ENCODE results near the gene SMYD3.

GRCh38 chr1:246425895-246426294 is 81.2 kb downstream of the SMYD3 start:
- TF ChIP-seq USF2 (IDR thresholded peaks at IDR 0.05; ENCODE audit: low read depth, low read length) (no peak), POLR2A (IDR thresholded peaks at IDR 0.05; ENCODE audit: low read depth, low read length) (no peak), CTCF (conservative IDR thresholded peaks at IDR 0.05; ENCODE audit: low read depth, low read length) (no peak), RFX5 (IDR thresholded peaks at IDR 0.05; ENCODE audit: low read depth, low read length) (no peak), ELK1 (IDR thresholded peaks at IDR 0.05; ENCODE audit: borderline replicate concordance, low read depth, low read length) (no peak), RAD21 (IDR thresholded peaks at IDR 0.05; ENCODE audit: low read length) (no peak), RCOR1 (IDR thresholded peaks at IDR 0.05; ENCODE audit: insufficient replicate concordance, low read length) (no peak), CEBPB (IDR thresholded peaks at IDR 0.05; ENCODE audit: low read depth, low read length) (no peak), FOS (IDR thresholded peaks at IDR 0.05; ENCODE audit: low read depth, low read length) (no peak), MAFK (IDR thresholded peaks at IDR 0.05; ENCODE audit: low read depth, low read length) (no peak), BHLHE40 (IDR thresholded peaks at IDR 0.05; ENCODE audit: low read depth, low read length) (no peak), SMC3 (IDR thresholded peaks at IDR 0.05; ENCODE audit: low read depth, low read length) (no peak)
